B cell (primary cell): ENCODE results near the gene GDPD3. TPM values are rescaled to one million over a fixed set of nuclear protein-coding genes. Genes with fewer than 3 reads are reported as not detected.

Experiments used
- ATAC-seq: fragments of 200-7000 bp; cut with Tn5 transposase; one replicate; pipeline ENCODE4 v1.10.0; 2021; ENCODE audit warnings: low read depth, mild to moderate bottlenecking, moderate number of reproducible peaks, moderate library complexity
- CTCF ChIA-PET: fragments of 350-600 bp; sonication (Branson Sonifier 250); formaldehyde crosslinking; loops from one replicate; lab custom pipeline; 2021; ENCODE audit warnings: antibody characterized with exemption, inconsistent platforms; lab: Charles Lee
- POLR2A ChIA-PET: fragments of 350-600 bp; sonication (Branson Sonifier 250); formaldehyde crosslinking; loops from one replicate; lab custom pipeline; 2021; ENCODE audit warnings: antibody characterized with exemption; lab: Charles Lee
- DNase-seq: peaks from one replicate; pipeline ENCODE4 v3.0.0; 2013
- H2AFZ ChIP-seq: 2 replicates; pipeline ENCODE4 v1.6.1; 2012; ENCODE audit warnings: mild to moderate bottlenecking, low read depth, low read length; ENCODE audit not compliant: insufficient read depth, poor library complexity, severe bottlenecking
- H3K27ac ChIP-seq, 2 donors: 1 replicate in 1 of 2; 2 replicates in 1 of 2; pipeline ENCODE4 v1.5.1; 2012 to 2013; ENCODE audit warnings: low read length in 2 of 2, mild to moderate bottlenecking in 2 of 2, moderate library complexity in 1 of 2
- H3K27me3 ChIP-seq, 4 experiments: fragments of 200-600 bp in 1 of 4; sonication (generic) in 1 of 4; replicated peaks in 1 of 4; 1 replicate in 2 of 4; 2 replicates in 2 of 4; pipeline versions ENCODE4 v1.6.1 to v1.7.0; 2013 to 2016; ENCODE audit warnings: low read length in 3 of 4, mild to moderate bottlenecking in 2 of 4, mixed read lengths in 1 of 4, moderate library complexity in 1 of 4; ENCODE audit not compliant: insufficient read depth in 4 of 4, control insufficient read depth in 3 of 4; ENCODE audit errors: control extremely low read depth in 1 of 4
- H3K36me3 ChIP-seq, 2 experiments: replicated peaks in 1 of 2; 1 replicate in 1 of 2; 2 replicates in 1 of 2; pipeline versions ENCODE4 v1.6.1 to v1.7.1; 2013; ENCODE audit warnings: low read length in 1 of 2; ENCODE audit not compliant: insufficient read depth in 2 of 2, control insufficient read depth in 1 of 2; ENCODE audit errors: control extremely low read depth in 1 of 2, extremely low read depth in 1 of 2
- H3K4me1 ChIP-seq, 2 donors: fragments of 200-600 bp in 1 of 2; sonication (generic) in 1 of 2; 1 replicate in 1 of 2; 2 replicates in 1 of 2; pipeline versions ENCODE4 v1.5.1 to v1.6.1; 2013 to 2017; ENCODE audit warnings: low read length in 2 of 2; ENCODE audit not compliant: control insufficient read depth in 2 of 2, insufficient read depth in 2 of 2
- H3K4me2 ChIP-seq: replicated peaks from 2 replicates; pipeline ENCODE3; 2012; ENCODE audit warnings: mild to moderate bottlenecking, low read depth, low read length; ENCODE audit not compliant: poor library complexity, severe bottlenecking
- H3K4me3 ChIP-seq, 5 experiments: fragments of 200-600 bp in 1 of 5; sonication (generic) in 1 of 5; 1 replicate in 3 of 5; 2 replicates in 2 of 5; pipeline versions ENCODE4 v1.5.1 to v1.7.0; 2011 to 2016; ENCODE audit warnings: low read length in 4 of 5, mild to moderate bottlenecking in 4 of 5, low read depth in 2 of 5, control low read depth in 1 of 5, moderate library complexity in 1 of 5; ENCODE audit not compliant: insufficient read depth in 1 of 5; ENCODE audit errors: control extremely low read depth in 1 of 5, extremely low read depth in 1 of 5
- H3K79me2 ChIP-seq: fragments of 200-600 bp; sonication (generic); one replicate; pipeline ENCODE4 v1.6.0; 2016; ENCODE audit warnings: low read length; ENCODE audit not compliant: control insufficient read depth, insufficient read depth
- H3K9ac ChIP-seq: fragments of 200-600 bp; sonication (generic); 2 replicates; pipeline ENCODE4 v1.6.1; 2017; ENCODE audit warnings: mild to moderate bottlenecking, low read length, moderate library complexity
- H3K9me3 ChIP-seq, 3 donors: one replicate each; pipeline versions ENCODE4 v1.6.1 to v1.7.1; 2013; ENCODE audit warnings: low read length in 2 of 3; ENCODE audit not compliant: control insufficient read depth in 2 of 3, insufficient read depth in 1 of 3; ENCODE audit errors: control extremely low read depth in 1 of 3
- H4K20me1 ChIP-seq: 2 replicates; pipeline ENCODE4 v1.6.0; 2012; ENCODE audit warnings: mild to moderate bottlenecking, low read length; ENCODE audit not compliant: insufficient read depth, control insufficient read depth, poor library complexity, severe bottlenecking
- H3K27ac Mint-ChIP-seq: one replicate; pipeline ENCODE4 v1.8.0; 2021; ENCODE audit warnings: mixed read lengths
- H3K27me3 Mint-ChIP-seq: one replicate; pipeline ENCODE4 v1.8.0; 2021; ENCODE audit warnings: mixed read lengths
- H3K4me1 Mint-ChIP-seq: one replicate; pipeline ENCODE4 v1.8.0; 2021; ENCODE audit warnings: mixed read lengths
- H3K4me3 Mint-ChIP-seq: one replicate; pipeline ENCODE4 v1.8.0; 2021; ENCODE audit warnings: mixed read lengths
- H3K9me3 Mint-ChIP-seq: one replicate; pipeline ENCODE4 v1.8.0; 2022; ENCODE audit warnings: mixed read lengths; ENCODE audit not compliant: insufficient read depth
- EZH2 ChIP-seq: IDR thresholded peaks from 2 replicates; pipeline ENCODE4 v1.6.1; 2012; ENCODE audit warnings: borderline replicate concordance, low read depth, mild to moderate bottlenecking, moderate library complexity, low read length; ENCODE audit not compliant: insufficient read depth, poor library complexity, severe bottlenecking
- WGBS: methylation state at CpG from one replicate; pipeline ENCODE4 v1.1.5; 2013; ENCODE audit warnings: missing lambda C conversion rate; ENCODE audit not compliant: insufficient coverage; 5-methylcytosine and 5-hydroxymethylcytosine counted together
- intact Hi-C: fragments of 100-400 bp; cut with micrococcal nuclease; formaldehyde crosslinking; loops from one replicate; pipeline ENCODE4 v1.10.0; 2022
- polyA plus RNA-seq: library from polyadenylated mRNA; depleted of rRNA; stranded (reverse); fragments of >200 nt; gene quantifications from 2 replicates; pipeline ENCODE4 v1.2.3, GENCODE V29; 2012
- total RNA-seq, 2 donors: library from RNA; stranded (reverse); fragments of 120-200 nt in 1 of 2; gene quantifications; 1 replicate in 1 of 2; 2 replicates in 1 of 2; pipeline versions ENCODE4 v1.2.3 to v1.2.4, GENCODE V29; 2013 to 2022
- TF ChIP-seq, protein P1 (sequence below): fragments of 200-600 bp; IDR thresholded peaks from one replicate; pipeline ENCODE4 v1.8.0; 2022; ENCODE audit warnings: antibody characterized with exemption, mild to moderate bottlenecking

The GDPD3 gene
- total and polyA plus RNA-seq, 2 donors (not counting 1 experiment from before 2014, with no cell fraction given) = 10.6 to 17.3 TPM

GRCh38 chr16:30104090-30104489, 9.2 kb downstream of the GDPD3 start:
- Histone ChIP-seq H3K27me3 (no peaks in the 10 kb centered on the region), H3K9ac (no peak overlapping the region), H3K4me1 (no peaks in the 10 kb centered on the region), H3K4me2 (no peak overlapping the region), H2AFZ (no peak overlapping the region), H3K36me3 (peaks cover 2 to 17% of the 10 kb centered on the region in 2 experiments), H3K4me3 (no peak overlapping the region), H4K20me1 (no peaks in the 10 kb centered on the region), H3K9me3 (peaks cover 0 to 10% (median 0%) of the 10 kb centered on the region in 3 donors), H3K79me2 (no peaks in the 10 kb centered on the region), H3K27ac (no peak overlapping the region)
- DNase-seq = no peak
- no peaks in the 10 kb centered on the region for H3K9me3 Mint-ChIP-seq
- no peak overlapping the region for H3K27ac Mint-ChIP-seq
- 96% methylated on average over 4 of the region's 4 CpGs for WGBS
- intact Hi-C loops = no loop called here
- no peak for ATAC-seq
- ChIA-PET POLR2A (no interaction called here), CTCF (interaction anchor here (1.5 kb wide), 1 partner anchor 11 kb away, joined by 4 read pairs; no protein-coding TSS in a partner anchor)
- no peaks in the 10 kb centered on the region for H3K27me3 Mint-ChIP-seq
- TF ChIP-seq, protein P1, sequence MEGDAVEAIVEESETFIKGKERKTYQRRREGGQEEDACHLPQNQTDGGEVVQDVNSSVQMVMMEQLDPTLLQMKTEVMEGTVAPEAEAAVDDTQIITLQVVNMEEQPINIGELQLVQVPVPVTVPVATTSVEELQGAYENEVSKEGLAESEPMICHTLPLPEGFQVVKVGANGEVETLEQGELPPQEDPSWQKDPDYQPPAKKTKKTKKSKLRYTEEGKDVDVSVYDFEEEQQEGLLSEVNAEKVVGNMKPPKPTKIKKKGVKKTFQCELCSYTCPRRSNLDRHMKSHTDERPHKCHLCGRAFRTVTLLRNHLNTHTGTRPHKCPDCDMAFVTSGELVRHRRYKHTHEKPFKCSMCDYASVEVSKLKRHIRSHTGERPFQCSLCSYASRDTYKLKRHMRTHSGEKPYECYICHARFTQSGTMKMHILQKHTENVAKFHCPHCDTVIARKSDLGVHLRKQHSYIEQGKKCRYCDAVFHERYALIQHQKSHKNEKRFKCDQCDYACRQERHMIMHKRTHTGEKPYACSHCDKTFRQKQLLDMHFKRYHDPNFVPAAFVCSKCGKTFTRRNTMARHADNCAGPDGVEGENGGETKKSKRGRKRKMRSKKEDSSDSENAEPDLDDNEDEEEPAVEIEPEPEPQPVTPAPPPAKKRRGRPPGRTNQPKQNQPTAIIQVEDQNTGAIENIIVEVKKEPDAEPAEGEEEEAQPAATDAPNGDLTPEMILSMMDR = no peak
- no peak overlapping the region for H3K4me3 Mint-ChIP-seq
- no peaks in the 10 kb centered on the region for H3K4me1 Mint-ChIP-seq

DNA sequence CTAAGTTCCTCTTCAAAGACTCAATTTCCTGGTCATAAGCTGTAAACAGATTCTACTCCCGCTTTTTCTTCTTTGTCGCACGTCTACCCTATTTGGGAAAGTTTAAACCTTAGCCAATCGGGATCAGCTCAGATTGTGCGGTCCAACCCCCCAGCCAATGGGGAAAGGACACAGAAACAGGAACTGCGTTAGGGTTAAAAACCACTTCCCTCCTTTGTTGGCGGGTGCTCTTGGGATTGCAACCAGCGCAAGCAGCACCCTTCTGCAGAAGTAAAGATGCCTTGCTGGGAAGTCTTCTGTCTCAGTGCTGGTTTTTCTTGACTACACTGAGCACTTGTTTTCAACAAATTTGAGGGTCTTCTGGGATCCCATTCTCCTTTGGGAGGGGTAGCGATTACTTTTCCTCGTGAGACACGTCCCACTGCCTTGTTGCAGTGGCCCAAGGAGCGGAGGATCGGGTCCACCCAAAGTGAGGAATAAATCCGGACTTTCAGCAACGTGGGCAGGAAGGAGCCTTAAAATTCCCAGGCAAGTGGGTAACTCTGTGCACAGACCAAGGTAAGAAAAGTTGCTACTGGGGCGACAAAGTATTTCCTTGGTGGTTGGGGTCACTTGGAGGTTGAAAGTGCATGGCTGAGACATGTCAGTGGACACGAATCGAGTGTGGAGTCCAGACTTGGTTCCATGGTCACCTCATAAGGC, 16.3 kb downstream of the GDPD3 start:
- Histone ChIP-seq H3K4me1 (peaks cover 28 to 43% of the 10 kb centered on the region in 2 donors), H3K36me3 (peaks cover 0 to 20% of the 10 kb centered on the region in 2 experiments), H4K20me1 (no peaks in the 10 kb centered on the region), H2AFZ (peak overlapping the region; percentile 93), H3K4me2 (peak overlapping the region; percentile 98), H3K9me3 (peaks cover 2 to 37% (median 25%) of the 10 kb centered on the region in 3 donors), H3K27me3 (no peaks in the 10 kb centered on the region), H3K4me3 (peak overlapping the region in 3 of 5 experiments; percentile 42 to 92 (median 49)), H3K9ac (peak overlapping the region; percentile 80), H3K79me2 (peaks cover 21% of the 10 kb centered on the region), H3K27ac (peak overlapping the region; percentile 90 to 95)
- WGBS = 91% methylated on average over 13 of the region's 18 CpGs
- TF ChIP-seq EZH2 = no peak
- TF ChIP-seq, protein P1 = no peak
- peak; percentile 66 for DNase-seq
- no peak for ATAC-seq
- ChIA-PET POLR2A (interaction anchor here (0.7 to 6.8 kb wide), 5 partner anchors 14 to 123 kb away, joined by 3 to 97 read pairs (median 3); partner anchors contain the start of genes ALDOA, CORO1A and TAOK2), CTCF (interaction anchor here (0.6 to 0.9 kb wide), 2 partner anchors 31 to 537 kb away, joined by 3 read pairs; partner anchors contain the start of gene ALDOA)
- peak overlapping the region; percentile 82 for H3K4me3 Mint-ChIP-seq
- H3K9me3 Mint-ChIP-seq = peaks cover 2% of the 10 kb centered on the region
- intact Hi-C loops = loop anchor here (1.0 to 10.0 kb wide), 5 partner anchors 26 to 538 kb away; partner anchors contain the start of genes ALDOA, MAPK3, MYL11 and TBC1D10B
- H3K27ac Mint-ChIP-seq = peak overlapping the region; percentile 96
- H3K4me1 Mint-ChIP-seq = peaks cover 36% of the 10 kb centered on the region
- H3K27me3 Mint-ChIP-seq = no peaks in the 10 kb centered on the region
